ACHN (cell line): Measurements from ENCODE around the gene ANKRD6.

Experiments
- DNase-seq: peaks from one replicate; pipeline ENCODE4 v3.0.0-alpha.2; 2015
- in situ Hi-C: cut with HindIII; loops from 2 replicates; pipeline ENCODE4 v1.10.0; 2017; ENCODE audit warnings: low sequenced_read_pairs, low pct_ligation_motif_present, low pct_unique_long_range_greater_than_20kb

The ANKRD6 gene

GRCh38 chr6:89660981-89661380, 228.0 kb downstream of the ANKRD6 start:
- in situ Hi-C loops = no loop called here
- DNase-seq = no peak

GRCh38 chr6:89661559-89661958, 228.6 kb downstream of the ANKRD6 start:
- no peak for DNase-seq
- in situ Hi-C loops = no loop called here

DNA sequence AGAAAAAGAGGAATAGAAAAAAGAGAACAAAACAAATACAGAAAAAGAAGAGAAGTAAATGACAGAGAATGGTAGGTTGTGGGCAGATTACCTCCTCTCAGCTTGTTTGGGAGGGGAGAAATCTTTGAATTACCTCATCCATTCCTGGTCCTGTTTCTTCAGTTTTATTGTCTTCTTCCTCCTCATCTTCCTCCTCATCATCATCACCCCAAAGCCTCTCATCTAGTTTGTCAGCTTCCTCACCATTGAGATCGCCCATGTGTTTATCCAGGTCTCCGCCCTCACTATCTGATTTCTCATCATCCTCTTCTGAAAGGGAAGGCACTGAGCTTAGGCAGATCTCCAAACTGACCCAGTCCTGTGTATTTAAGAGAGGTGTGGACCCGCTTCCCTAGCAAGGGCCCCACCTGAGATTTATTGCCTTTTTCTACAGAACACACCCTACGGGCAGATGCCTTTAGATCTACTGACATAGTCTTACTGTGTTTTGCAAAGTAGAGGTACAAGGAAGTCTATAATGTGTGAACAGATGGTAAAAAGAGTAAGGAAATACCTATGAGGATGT, 229.8 kb downstream of the ANKRD6 start:
- in situ Hi-C loops = no loop called here
- no peak for DNase-seq

DNA sequence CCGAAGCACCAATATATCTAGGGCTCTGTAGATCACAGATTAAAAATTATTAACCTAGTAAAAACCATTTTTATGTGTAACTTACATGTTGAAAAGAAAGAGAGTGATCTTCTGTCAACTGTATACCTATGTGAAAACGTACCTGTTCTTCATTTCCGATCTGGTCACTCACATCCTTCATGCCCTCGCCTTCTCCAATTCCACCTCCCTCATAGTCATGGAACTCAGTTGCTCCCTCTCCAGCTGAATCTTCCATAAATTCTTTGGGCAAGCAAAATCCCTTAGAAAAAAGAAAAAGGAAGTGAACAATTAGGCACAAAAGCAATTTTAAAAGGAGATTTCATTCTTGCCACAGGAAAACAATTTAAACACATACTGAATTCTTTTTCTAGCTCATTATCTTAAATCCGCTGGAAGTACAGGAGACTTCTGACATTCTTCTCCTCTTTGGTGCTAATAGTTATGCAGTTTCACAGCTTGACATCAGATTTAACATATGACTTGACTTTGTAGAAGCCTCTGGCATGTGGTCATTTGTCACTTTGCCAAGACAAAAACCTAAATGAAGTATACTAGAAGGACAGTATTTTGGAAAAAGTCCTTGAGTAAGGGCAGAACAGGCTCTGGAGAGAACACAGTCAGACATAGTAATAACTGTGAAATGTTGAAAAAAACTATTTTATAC, 235.1 kb downstream of the ANKRD6 start:
- in situ Hi-C loops = no loop called here
- DNase-seq = no peak

GRCh38 chr6:89669002-89669401, 236.1 kb downstream of the ANKRD6 start:
- in situ Hi-C loops = no loop called here
- no peak for DNase-seq

GRCh38 chr6:89670935-89671565, 238.1 kb downstream of the ANKRD6 start:
- in situ Hi-C loops = no loop called here

DNA sequence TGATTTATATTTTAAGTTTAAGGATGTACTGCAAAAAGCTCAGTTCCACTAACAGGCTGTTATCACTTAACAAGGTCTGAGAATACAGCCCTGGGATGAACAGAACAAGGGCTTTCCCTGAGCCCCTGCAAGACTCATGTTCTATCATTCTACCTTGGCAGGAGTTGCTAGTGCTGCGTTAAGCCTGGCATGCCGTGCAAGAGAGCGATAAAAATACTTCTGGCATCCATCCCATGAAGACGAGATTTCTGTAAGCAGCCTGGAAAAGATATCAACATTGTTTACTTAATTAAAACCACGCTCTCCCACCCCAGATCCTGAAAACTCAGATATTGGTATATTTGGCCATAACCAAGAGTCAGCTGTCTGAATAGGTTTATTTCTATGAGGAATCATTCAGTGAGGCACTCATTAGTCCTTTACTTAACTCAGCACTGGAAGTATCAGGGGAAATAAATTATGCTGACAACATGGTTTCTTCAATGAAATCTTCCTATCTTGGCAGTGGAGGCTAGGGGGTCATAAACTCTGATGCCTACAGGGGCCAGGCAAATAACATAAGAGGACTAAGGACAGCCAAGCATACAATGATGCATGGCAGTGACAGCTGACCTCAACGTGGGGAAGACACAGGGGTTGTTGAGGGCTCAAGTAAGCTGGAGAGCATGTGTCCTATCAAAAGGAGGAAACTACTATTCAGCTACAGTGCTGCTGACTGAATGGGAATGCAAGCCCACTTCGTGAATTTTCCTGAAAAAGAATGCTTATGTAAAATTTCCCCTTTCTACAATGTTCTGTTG, 243.2 kb downstream of the ANKRD6 start:
- no peak for DNase-seq
- in situ Hi-C loops = no loop called here

More at GRCh38 chr6:89670935-89671565, 238.1 kb downstream of the ANKRD6 start:
- DNase-seq = no peak

DNA sequence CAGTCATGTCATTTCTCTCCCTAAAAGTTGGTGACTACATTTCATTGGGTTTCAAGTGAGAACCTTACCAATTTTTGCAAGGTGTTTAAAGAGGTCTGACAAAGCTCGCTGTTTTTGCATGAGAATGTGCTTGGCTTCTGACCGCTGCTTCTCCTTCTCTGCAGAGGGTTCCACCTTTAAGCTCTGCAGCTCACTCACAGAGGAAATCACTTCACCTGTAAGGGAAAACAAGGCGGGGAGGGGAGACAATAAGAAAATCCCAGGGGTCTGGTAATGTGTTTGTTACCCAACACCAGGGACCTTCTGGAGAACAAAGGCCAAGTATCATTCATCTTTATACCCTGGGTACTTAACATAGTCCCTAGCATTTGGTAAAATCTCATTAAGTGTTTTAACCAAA, 245.6 kb downstream of the ANKRD6 start:
- in situ Hi-C loops = no loop called here
- no peak for DNase-seq

DNA sequence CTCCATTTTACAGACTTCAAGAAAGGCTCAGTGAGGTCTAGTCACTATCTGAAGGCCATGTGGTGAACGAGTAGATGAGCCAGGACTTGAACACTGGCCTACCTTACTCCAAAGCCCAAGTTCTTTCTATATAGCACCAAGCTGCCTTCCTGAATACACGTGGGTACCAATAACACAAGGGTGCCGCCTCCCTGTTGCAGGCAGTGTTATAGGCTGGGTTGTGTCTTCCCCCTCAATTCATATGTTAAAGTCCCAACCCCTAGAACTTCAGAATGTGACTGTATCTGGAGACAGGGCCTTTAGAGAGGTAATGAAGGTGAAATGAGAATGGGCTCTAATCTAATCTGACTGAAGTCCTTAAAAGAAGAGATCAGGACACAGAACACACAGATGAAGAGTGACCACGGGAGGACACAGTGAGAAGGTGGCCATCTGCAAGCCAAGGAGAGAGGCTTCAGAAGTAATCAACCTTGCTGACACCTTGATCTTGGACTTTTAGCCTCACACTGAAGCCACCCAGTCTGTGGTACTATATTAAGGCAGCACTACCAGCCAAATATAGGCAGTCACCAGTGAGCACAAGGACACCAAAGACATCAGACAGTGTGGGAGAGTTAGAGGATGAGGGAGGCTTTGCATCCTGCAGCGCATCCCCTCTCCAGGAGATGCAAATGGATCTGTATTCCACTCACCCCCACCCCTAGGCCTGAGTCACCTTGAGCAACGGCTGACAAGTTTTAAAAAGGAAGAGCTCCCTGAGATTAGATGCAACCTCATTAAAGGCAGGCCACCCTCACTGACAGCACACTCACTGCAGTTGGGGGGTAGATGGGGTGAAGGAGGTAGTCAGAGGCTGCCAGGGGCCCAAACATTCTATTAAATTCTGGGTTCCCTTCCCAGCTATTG, 246.5 kb downstream of the ANKRD6 start:
- DNase-seq = no peak
- in situ Hi-C loops = no loop called here

GRCh38 chr6:89680150-89680549, 247.2 kb downstream of the ANKRD6 start:
- in situ Hi-C loops = no loop called here
- DNase-seq = no peak

- in situ Hi-C loops = no loop called here
- no peak for DNase-seq
Measured at GRCh38 chr6:89680551-89680950, 247.6 kb downstream of the ANKRD6 start.

DNA sequence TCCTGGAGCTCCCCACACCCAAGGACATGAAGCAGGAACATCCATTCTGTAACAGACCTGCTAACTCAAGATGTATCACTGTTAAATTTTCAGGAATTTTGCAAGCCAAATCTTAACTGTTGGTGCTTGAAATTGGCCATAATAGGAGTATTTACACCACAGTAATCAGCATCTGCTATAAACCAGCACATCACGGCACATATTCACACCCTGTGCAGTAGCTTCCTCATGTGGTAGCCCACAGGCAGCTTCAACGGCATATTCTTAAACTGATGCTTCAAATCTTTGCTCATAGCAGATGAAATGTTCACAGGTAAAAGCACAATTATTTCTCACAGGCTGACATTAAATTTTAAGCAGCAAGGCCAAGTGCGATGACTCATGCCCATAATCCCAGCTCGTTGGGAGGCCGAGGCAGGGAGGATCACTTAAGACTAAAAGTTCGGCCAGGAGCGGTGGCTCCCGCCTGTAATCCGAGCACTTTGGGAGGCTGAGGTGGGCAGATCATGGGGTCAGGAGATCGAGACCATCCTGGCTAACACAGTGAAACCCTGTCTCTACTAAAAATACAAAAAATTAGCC, 249.1 kb downstream of the ANKRD6 start:
- DNase-seq = no peak
- in situ Hi-C loops = no loop called here

DNA sequence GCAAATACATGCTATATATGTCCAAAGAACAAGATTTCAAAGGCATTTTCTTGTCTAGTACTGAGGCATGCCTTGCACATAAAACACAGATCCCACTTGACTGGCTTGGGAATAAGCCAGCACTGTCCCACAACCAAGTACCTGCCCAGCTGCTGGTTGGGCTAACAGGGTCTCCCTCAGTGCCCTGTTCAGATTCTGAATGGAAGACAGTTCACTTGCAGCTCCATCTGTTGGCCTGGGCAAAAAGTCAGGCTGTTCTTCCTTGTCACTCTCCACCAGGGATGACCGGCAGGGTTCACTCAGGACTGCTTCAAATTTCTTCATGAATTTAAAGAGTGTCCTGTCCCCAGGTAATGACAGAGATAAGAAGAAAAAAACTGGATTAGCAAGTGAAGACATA, 250.0 kb downstream of the ANKRD6 start:
- DNase-seq = no peak
- in situ Hi-C loops = no loop called here
